Activated effector memory CD4-positive, alpha-beta T cell treated with anti-CD3 and anti-CD28 coated beads, Interleukin-2, amount 50 U/mL, for 16 hours (primary cell): ENCODE data around the gene SF1.

Source experiments
- DNase-seq: peaks from one replicate; pipeline ENCODE4 v3.0.0-alpha.2; 2020

SF1 gene

GRCh38 chr11:64759722-64760719 lies 18.3 kb downstream of the SF1 start, which contains the start of gene PYGM:
TSS of gene PYGM (minus strand) at chr11:64759974. CDS start at chr11:64759898, 76 bp downstream.
- peak; percentile 62 for DNase-seq

GRCh38 chr11:64759131-64759721 lies 19.1 kb downstream of the SF1 start:
- peak; percentile 65 for DNase-seq

GRCh38 chr11:64758330-64759079 lies 19.8 kb downstream of the SF1 start:
- DNase-seq: peak; percentile 59

GRCh38 chr11:64757549-64758329 lies 20.6 kb downstream of the SF1 start:
- DNase-seq: no peak

- peak; percentile 60 for DNase-seq
Observed at GRCh38 chr11:64755681-64756361, 22.5 kb downstream of the SF1 start.

GRCh38 chr11:64754919-64755662 lies 23.3 kb downstream of the SF1 start:
- peak; percentile 61 for DNase-seq

- DNase-seq: no peak
Observed at GRCh38 chr11:64754124-64754918, 24.0 kb downstream of the SF1 start.

- DNase-seq: no peak
Observed at GRCh38 chr11:64753380-64754123, 24.8 kb downstream of the SF1 start.

- DNase-seq: no peak
Observed at GRCh38 chr11:64753019-64753379, 25.3 kb downstream of the SF1 start.

GRCh38 chr11:64752175-64752970 lies 26.0 kb downstream of the SF1 start:
- no peak for DNase-seq

- DNase-seq: no peak
Observed at GRCh38 chr11:64751580-64751979, 26.8 kb downstream of the SF1 start.

- no peak for DNase-seq
Observed at GRCh38 chr11:64751136-64751535, 27.2 kb downstream of the SF1 start.

- DNase-seq: no peak
Observed at GRCh38 chr11:64750361-64751054, 27.8 kb downstream of the SF1 start.

- no peak for DNase-seq
Observed at GRCh38 chr11:64747961-64748665, 30.2 kb downstream of the SF1 start.

- no peak for DNase-seq
Observed at GRCh38 chr11:64746486-64746885, 31.9 kb downstream of the SF1 start.

- DNase-seq: peak; percentile 88
Observed at GRCh38 chr11:64745521-64746328, 32.6 kb downstream of the SF1 start.

GRCh38 chr11:64745189-64745520 lies 33.2 kb downstream of the SF1 start:
- peak; percentile 90 for DNase-seq
